Sciatic nerve (tissue), 2 donors: ENCODE data around the gene POMC. TPM values are rescaled to one million over a fixed set of nuclear protein-coding genes. Genes with fewer than 3 reads are reported as not detected.
"Not testable (repeated sequence)": the region's sequence is repeated elsewhere in the genome, so short reads cannot be mapped to it uniquely, and the experiment has no call there.

ENCODE experiments used
- ATAC-seq: fragments of 200-7000 bp; cut with Tn5 transposase; one replicate; pipeline ENCODE4 v1.9.1; 2020; ENCODE audit warnings: mild to moderate bottlenecking, moderate library complexity
- DNase-seq: peaks from one replicate; pipeline ENCODE4 v3.0.0-alpha.2; 2020; ENCODE audit warnings: low spot score
- intact Hi-C: fragments of 100-400 bp; cut with DNase I; formaldehyde crosslinking; loops from one replicate; pipeline ENCODE4 v1.14.2; 2022
- total RNA-seq: library from RNA; stranded (reverse); fragmentation: NEBNext Ultra II Directional; extraction: Animal tissue kit (Norgen Biotek cat#: 25700); gene quantifications from one replicate; pipeline ENCODE4 v1.2.1, GENCODE V29; 2021
- donor health status: DM: no; HTN: no; CAD: no.
- donor health status: DM: no; HTN: no; CAD: no.

The POMC gene
- total RNA-seq, 1 donor from 2014 or later, result 1.1 TPM

- intact Hi-C loops, result no loop called here
- no peak for DNase-seq
- no peak for ATAC-seq
Observed at GRCh38 chr2:25149646-25150045, 18.7 kb downstream of the POMC start.

GRCh38 chr2:25146896-25147295, 21.5 kb downstream of the POMC start:
- intact Hi-C loops, result no loop called here
- DNase-seq (no peak), ATAC-seq (no peak)

- ATAC-seq, result no peak
- no peak for DNase-seq
- intact Hi-C loops, result no loop called here
Observed at GRCh38 chr2:25145803-25146202, 22.6 kb downstream of the POMC start.

GRCh38 chr2:25141120-25141519, 27.3 kb downstream of the POMC start:
- ATAC-seq, result no peak
- intact Hi-C loops, result no loop called here
- no peak for DNase-seq

- ATAC-seq, intact Hi-C loops, DNase-seq: not testable (repeated sequence)
Observed at GRCh38 chr2:25140535-25140934, 27.8 kb downstream of the POMC start.

- ATAC-seq, result no peak
- DNase-seq, result no peak
- intact Hi-C loops, result loop anchor here (5.0 kb wide), 1 partner anchor 145 kb away; no protein-coding TSS in a partner anchor
Observed at GRCh38 chr2:25132693-25133092, 35.7 kb downstream of the POMC start.

GRCh38 chr2:25132299-25132635, 36.1 kb downstream of the POMC start:
- no peak for DNase-seq
- peak; percentile 42 for ATAC-seq
- intact Hi-C loops, result loop anchor here (5.0 kb wide), 1 partner anchor 145 kb away; no protein-coding TSS in a partner anchor

GRCh38 chr2:25131567-25132298, 36.6 kb downstream of the POMC start:
- intact Hi-C loops, result loop anchor here (5.0 kb wide), 1 partner anchor 144 kb away; no protein-coding TSS in a partner anchor
- ATAC-seq (peak; percentile 72), DNase-seq (peak; percentile 80)

- intact Hi-C loops, result loop anchor here (5.0 kb wide), 1 partner anchor 144 kb away; no protein-coding TSS in a partner anchor
- no peak for DNase-seq
- no peak for ATAC-seq
Observed at GRCh38 chr2:25131253-25131566, 37.2 kb downstream of the POMC start.

GRCh38 chr2:25129901-25130520, 38.4 kb downstream of the POMC start:
- intact Hi-C loops, result loop anchor here (5.0 kb wide), 1 partner anchor 143 kb away; no protein-coding TSS in a partner anchor
- ATAC-seq (no peak), DNase-seq (peak; percentile 64)

GRCh38 chr2:25127646-25128045, 40.7 kb downstream of the POMC start:
- ATAC-seq (no peak), DNase-seq (no peak)
- intact Hi-C loops, result no loop called here

- DNase-seq, ATAC-seq, intact Hi-C loops: not testable (repeated sequence)
Observed at GRCh38 chr2:25127071-25127470, 41.3 kb downstream of the POMC start.

- intact Hi-C loops, result no loop called here
- DNase-seq (no peak), ATAC-seq (no peak)
Observed at GRCh38 chr2:25125976-25126375, 42.4 kb downstream of the POMC start.

GRCh38 chr2:25125189-25125588, 43.2 kb downstream of the POMC start:
- ATAC-seq (no peak), DNase-seq (no peak)
- intact Hi-C loops, result no loop called here

GRCh38 chr2:25123682-25124081, 44.7 kb downstream of the POMC start:
- intact Hi-C loops, result no loop called here
- DNase-seq (no peak), ATAC-seq (peak; percentile 47)

GRCh38 chr2:25122367-25122766, 46.0 kb downstream of the POMC start:
- ATAC-seq (no peak), DNase-seq (no peak)
- intact Hi-C loops, result no loop called here

GRCh38 chr2:25119263-25119662, 49.1 kb downstream of the POMC start:
- no peak for ATAC-seq
- intact Hi-C loops, result no loop called here
- DNase-seq, result no peak

- intact Hi-C loops, result no loop called here
- DNase-seq (no peak), ATAC-seq (no peak)
Observed at GRCh38 chr2:25116956-25117355, 51.4 kb downstream of the POMC start.

GRCh38 chr2:25115902-25116301, 52.5 kb downstream of the POMC start:
- DNase-seq (no peak), ATAC-seq (no peak)
- intact Hi-C loops, result no loop called here

- ATAC-seq, result no peak
- intact Hi-C loops, result no loop called here
Observed at GRCh38 chr2:25115249-25115883, 53.0 kb downstream of the POMC start.

More at GRCh38 chr2:25115249-25115883, 53.0 kb downstream of the POMC start:
- no peak for DNase-seq
